Non-pigmented ciliary epithelial cell (primary cell): ENCODE measurements around the gene PRKAR1B.
A peak's percentile ranks its signal among the peaks of the same experiment; 100 is the strongest.
"Not testable (repeated sequence)": the region's sequence is repeated elsewhere in the genome, so short reads cannot be mapped to it uniquely, and the experiment has no call there.

Experiments used
- DNase-seq: peaks from one replicate; pipeline ENCODE4 v3.0.0-alpha.2; 2010; ENCODE audit warnings: low read depth

Gene PRKAR1B

GRCh38 chr7:666454-667292 lies 60.4 kb downstream of the PRKAR1B start:
- no peak for DNase-seq

- DNase-seq: no peak
These were observed 61.2 kb downstream of the PRKAR1B start for GRCh38 chr7:665736-666453.

DNA sequence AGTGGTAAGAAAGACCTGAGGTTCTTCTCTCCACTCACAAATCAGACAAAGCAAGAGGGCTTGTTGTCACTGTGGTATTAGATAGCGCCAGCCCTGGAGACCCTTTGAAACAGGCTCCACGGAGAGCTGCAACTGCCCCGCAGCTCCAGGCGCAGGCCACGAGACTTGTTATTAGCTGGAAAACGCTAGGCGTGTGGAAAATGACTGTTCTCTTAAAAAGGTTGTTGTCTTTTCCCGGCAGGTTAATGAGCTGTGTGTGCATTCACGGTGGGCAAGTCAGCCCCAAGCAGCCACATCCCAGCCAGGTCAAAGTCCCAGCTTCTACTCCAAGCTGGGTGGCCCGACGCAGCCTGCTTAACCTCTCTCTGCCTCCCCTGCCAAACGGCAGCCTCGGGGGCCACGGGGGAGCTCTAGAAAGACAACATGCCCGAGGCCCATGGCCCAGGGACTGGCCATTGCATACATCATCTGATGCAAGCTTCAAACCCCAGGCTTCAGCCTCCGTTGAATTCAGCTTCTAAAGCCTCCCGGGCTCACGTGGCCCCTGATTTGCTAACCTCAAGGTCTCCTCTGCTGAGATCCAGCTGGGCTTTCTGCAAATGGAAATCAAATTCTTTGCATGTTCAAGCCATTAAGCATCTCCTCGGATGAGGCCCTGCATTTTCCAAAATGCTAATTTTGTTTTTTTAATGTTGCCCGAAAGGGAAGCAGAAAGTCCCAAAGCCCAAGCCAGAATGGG lies 61.9 kb downstream of the PRKAR1B start:
- DNase-seq: peak; percentile 26

DNA sequence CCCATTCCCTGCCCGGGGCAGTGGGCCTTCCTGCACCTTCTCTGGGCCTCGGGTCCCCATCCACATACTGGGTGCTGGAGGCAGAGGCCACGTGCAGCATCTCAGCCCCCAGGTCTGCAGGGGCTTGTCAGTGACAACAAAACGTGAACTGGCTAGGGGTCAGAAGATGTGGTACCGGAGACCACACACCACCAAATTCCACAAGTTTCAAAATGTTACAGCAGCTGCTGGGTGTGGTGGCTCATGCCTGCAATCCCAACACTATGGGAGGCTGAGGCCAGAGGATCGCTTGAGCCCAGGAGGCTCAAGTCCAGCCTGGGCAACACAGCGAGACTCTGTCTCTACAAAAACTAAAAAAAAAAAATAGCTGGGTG lies 62.7 kb downstream of the PRKAR1B start:
- no peak for DNase-seq

GRCh38 chr7:662576-662975 lies 64.5 kb downstream of the PRKAR1B start:
- no peak for DNase-seq

GRCh38 chr7:659996-660395 lies 67.1 kb downstream of the PRKAR1B start:
- DNase-seq: no peak

- DNase-seq: no peak
These were observed 67.7 kb downstream of the PRKAR1B start for GRCh38 chr7:659306-659847.

DNA sequence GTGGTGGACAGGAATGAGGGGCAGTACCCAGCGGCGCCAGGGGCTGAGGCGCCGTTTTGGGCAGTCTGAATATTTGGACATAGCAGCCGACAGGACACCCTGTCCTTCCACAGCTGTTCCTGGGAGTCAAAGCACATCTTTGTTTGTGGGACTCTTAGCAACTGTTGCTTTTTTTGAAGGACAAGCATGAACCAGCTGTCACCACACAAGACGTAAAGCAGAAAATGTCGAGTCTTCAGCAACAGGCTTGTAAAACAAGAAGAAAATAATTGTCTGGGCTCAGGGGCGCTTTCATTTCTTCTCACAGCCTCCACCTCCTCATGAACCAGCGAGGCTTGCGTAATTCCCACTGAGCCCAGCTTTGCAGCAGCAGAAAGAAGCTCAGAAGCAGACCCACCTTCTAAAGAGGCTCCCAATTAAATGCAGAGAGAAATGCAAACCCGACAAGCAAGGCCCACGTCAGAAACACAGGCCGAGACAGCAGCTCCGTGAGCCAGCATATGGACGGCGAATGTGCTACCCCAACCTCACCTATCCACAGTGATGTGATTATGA lies 69.4 kb downstream of the PRKAR1B start:
- no peak for DNase-seq

- DNase-seq: not testable (repeated sequence)
These were observed 70.1 kb downstream of the PRKAR1B start for GRCh38 chr7:657010-657409.

DNA sequence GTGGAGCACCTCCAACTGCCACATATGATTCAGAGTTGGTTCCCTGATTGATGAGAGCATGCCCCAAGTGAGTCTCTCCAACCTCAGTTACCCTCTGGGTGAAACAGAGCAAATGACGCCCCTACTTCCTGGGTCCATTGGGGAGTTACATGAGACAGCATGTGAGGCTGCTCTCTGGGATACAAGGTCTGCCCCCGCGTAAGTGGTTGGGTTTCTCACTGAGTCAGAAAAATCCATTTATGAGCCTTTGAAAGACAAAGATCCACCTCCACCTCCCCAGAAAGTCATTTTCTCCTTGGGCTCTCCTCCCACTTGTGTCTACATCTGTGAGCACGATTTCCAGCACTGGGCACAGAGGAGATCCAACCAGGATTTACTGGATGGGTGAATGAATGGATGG lies 71.3 kb downstream of the PRKAR1B start:
- DNase-seq: no peak

GRCh38 chr7:653829-654764 lies 73.0 kb downstream of the PRKAR1B start:
- DNase-seq: no peak

GRCh38 chr7:652881-653280 lies 74.2 kb downstream of the PRKAR1B start:
- DNase-seq: no peak

GRCh38 chr7:652167-652566 lies 74.9 kb downstream of the PRKAR1B start:
- DNase-seq: not testable (repeated sequence)

- no peak for DNase-seq
These were observed 75.9 kb downstream of the PRKAR1B start for GRCh38 chr7:651032-651728.

DNA sequence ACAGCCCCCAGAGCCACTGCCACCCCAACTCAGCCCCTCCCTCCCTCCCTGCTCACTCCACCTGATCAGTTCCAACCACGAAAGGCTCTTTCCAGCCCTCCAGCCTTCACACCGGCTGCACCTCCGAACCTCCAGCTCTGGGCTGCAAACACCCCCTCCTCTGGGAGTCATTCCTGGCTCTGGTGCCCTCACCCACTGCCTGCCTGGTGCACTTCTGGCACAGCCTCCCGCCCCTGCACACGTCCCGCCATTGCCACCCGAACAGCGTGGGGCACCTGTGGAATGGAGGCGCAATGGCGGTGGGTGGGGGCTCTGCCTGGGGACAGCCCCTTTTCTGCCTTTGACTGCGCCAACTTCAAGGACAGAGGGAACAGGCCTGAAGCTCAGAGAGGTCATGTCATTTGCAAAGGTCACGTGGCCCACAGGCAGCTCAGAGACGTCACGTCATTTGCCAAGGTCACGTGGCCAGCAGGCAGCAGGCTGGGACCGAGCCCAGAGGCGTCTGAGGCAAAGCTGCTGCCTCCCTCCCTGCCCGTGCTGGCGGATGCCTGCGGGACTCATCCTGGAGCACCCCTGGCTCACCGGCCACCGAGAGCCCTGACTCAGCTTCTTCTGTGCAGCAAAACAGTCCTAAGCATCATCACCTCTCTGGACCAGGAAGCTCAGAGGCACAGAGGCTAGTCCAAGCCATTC lies 76.6 kb downstream of the PRKAR1B start:
- DNase-seq: no peak

- no peak for DNase-seq
These were observed 80.1 kb downstream of the PRKAR1B start for GRCh38 chr7:646951-647350.

DNA sequence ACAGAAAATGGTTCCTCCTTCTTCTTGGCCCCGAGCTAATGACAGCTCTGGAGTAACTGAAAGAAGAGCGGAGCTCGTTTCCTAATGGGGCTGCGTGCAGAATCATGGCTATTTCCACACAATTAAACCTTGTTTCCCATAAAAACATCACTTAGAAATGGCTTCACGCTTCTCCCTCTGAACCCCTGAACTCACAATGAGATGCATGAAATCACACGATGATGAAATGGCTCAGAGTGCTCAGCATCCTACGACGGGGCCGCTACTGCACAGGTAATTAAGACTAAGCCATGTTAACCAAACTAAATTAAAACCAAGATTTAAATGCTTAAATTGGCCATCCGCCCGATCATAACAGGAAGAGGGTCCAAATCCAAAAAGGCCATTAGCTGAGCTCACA lies 80.6 kb downstream of the PRKAR1B start:
- DNase-seq: no peak

- DNase-seq: no peak
These were observed 81.5 kb downstream of the PRKAR1B start for GRCh38 chr7:645606-646005.

DNA sequence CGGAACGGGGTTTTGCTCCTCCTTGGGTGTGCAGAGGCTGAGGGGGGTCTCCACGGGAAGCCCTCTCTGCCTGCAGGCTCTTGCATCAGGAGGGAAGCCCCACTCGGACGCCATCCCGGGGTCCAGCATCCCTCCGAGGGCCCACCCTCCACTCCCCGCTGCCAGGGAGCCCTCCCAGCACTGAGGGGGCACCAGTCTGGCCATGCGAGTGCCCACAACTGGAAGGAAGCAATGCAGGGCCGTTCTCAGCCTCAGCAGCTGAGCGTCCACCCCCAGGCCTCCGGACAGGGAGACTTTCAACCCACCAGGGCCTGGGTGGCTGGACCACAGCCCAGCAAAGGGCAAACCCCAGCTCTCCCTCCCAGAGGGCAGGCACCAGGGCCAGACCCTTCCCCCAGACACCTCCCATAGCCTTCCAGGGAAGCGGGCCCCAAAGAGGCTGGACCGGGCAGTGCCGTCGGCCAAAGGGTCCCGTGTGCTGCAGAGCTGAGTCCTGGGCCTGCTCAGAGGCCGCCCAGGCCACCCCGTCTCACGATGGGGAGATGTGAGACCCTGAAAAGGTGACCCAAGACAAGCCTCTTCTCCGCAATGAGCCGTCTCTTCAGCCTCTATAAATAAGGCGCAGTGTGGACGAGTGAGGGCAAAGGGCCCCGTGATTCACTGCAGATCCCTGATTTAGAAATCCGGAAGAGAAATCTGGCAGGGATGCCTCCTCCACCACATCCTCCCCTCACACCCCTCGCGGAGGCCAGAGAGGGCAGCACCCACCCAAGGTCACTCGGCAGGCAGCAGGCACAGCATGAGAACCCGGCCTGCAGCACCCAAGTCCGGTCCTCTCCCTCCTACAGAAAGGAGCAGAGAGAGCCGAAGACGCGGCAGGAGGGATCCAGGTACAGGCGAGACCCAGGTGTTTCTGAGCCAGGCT lies 82.4 kb downstream of the PRKAR1B start:
- no peak for DNase-seq
